ENCODE results near the gene RAB25.
"Not testable (repeated sequence)": the region's sequence is repeated elsewhere in the genome, so short reads cannot be mapped to it uniquely, and the experiment has no call there.

The RAB25 gene

DNA sequence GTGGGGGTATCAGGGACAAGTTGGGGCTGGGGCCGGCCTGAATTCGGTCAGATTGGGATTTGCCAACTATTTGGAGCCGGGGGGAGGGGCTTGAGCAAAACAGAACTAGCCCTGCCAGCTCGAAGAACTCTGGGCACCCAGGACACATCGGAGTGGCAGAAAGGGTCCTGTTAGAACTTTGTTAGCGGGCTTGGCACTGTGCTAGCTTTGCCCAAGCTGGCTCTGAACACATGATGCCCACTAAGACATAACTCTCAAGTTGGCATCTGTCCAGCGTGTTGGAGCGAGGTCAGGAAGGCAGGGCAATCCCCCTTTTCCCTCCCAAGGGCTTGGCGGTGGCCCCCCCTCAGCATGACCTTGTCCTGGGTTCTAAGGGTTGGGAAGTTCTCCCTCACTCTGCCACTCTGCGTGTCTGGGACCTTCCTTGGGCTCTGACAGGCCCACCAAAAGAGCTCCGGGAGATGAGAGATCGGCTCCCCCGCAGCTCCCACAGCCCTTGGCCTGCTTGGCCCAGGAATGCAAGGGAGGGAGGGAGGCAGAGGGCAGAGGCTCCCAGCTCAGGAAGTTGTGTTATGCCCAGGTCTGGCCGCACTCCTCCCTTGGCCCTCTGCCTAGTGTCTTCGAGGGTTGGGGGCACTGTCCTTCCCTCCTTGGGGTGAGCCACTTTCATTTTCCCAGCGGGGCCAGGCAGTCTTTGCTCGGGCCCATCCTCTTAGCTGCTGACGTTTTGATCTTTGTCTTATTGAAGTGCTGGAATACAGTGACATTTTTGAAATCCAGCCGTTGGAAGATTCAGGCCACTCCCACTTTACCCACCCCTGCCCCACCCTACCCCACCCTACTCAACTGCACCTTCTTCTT, 54.8 kb downstream of the RAB25 start:
- no peak for DNase-seq (ENCODE audit: extremely low read depth in 1 of 2, low read depth in 1 of 2)

DNA sequence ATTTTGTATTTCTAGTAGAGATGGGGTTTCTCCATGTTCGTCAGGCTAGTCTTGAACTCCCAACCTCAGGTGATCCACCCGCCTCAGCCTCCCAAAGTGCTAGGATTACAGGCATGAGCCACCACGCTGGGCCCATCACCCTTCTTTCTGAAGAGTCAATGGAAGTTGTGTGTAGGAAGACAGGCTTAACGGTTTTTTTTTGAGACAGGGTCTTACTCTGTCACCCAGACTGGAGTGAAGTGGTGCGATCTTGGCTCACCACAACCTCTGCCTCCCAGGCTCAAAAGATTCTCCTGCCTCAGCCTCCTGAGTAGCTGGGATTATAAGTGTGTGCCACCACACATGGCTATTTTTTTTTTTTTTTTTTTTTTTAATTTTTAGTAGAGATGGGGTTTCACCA, 55.8 kb downstream of the RAB25 start:
- DNase-seq (ENCODE audit: extremely low read depth in 1 of 2, low read depth in 1 of 2) = not testable (repeated sequence)

DNA sequence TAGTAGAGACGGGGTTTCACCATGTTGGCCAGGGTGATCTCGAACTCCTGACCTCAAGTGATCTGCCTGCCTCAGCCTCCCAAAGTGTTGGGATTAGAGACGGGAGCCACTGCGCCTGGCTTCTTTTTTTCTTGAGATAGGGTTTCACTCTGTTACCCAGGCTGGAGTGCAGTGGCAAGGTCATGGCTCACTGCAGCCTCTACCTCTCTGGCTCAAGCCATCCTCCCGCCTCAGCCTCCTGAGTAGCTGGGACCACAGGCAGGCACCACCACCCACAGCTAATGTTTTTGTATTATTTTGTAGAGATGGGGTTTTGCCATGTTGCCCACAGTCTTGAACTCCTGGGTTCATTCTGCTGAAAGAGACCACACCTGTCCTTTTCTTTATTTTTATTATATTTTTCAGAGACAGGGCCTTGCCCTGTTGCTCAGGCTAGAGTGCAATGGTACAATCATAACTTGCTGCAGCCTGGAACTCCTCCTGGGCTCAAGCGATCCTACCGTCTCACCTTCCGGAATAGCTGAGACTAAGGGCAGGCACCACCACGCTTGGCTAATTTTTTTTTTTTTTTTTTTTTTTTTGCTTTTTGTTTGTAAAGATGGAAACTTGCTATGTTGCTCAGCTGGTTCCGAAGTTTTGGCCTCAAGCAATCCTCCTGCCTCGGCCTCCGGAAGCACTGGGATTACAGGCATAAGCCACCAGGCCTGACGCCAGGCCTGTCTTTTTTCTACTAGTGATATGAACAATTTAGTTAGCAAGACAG, 56.6 kb downstream of the RAB25 start:
- no peak for DNase-seq (ENCODE audit: extremely low read depth in 1 of 2, low read depth in 1 of 2)

DNA sequence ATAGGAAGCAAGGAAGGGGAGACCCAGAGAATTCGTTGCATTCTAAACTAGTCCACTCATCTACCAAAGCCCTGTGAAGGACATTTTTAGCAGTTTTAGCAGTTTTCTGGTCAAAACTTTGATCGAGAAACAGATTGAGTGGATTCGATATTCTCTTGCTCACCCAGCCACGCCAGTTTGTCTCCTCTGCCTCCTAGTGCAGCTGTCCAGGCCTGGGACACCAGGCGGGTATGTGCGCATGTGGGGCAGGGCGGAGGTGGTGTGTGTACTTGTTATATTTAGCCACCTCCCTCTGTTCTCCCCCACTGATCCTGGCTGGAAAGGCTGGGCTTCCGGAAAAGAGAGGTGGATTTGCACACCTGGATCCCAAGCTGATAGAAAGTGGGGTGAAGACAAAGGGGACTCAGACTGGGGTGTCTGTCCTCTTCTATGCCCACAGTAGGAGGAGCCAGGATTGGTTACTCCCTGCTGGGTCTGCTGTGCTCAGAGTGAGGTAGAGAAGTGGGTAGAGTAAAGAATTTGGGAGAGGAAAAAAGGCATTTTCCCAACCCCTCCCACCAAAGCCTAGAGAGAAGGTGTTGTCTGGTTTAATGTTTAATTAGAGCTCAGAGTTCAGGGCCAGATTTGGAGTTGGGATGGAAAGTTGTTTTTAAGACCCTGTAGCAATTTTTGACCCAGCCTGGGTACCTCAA, 57.4 kb downstream of the RAB25 start:
- no peak for DNase-seq (ENCODE audit: extremely low read depth in 1 of 2, low read depth in 1 of 2)

DNA sequence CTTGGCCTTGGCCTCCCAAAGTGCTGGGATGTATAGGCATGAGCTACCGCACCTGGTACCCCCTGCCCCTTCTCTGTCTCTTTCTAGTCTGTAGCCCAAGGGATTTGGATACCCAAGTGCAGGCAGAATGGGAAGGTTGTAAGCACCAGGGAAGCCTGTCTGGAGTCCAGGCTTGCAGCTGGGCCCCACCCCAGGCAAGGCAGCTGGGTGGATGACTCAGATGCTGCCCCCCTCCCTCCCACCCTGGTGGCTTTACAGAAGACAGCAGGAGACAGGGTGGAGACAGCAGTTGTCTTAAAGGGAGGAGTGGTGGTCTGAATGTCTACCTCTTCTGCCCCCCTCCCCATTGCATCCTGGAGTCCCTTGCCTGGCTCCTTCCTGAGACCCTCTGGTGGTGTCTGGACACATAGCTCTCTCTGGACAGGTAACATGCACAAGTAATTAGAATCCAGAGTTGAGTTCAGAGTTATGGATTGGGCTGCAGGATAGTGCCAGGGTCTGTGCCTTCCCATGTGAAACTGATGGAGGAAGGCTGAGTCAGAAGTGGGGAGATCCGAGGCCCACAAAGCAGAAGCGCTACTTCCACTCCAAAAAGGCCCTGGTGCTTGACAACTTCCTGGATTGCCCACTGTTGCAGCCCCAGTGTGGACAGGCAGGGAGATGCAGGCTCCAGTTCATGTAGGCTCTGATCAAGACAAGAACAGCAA, 58.7 kb downstream of the RAB25 start:
- DNase-seq (ENCODE audit: extremely low read depth in 1 of 2, low read depth in 1 of 2) = no peak
